Measurements from ENCODE around the gene PCDHGB4.

DNA sequence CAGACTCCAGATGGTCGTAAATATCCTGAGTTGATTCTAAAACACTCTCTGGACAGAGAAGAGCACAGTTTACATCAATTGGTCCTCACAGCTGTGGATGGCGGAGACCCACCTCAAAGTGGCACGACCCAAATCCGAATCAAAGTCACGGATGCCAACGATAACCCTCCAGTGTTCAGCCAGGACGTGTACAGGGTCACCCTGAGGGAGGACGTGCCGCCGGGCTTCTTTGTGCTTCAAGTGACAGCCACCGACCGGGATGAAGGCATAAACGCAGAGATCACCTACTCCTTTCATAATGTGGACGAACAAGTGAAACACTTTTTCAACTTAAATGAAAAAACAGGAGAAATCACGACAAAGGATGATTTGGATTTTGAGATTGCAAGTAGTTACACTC, 26.8 kb upstream of the PCDHGB4 start:
- TF ChIP-seq, protein P1, sequence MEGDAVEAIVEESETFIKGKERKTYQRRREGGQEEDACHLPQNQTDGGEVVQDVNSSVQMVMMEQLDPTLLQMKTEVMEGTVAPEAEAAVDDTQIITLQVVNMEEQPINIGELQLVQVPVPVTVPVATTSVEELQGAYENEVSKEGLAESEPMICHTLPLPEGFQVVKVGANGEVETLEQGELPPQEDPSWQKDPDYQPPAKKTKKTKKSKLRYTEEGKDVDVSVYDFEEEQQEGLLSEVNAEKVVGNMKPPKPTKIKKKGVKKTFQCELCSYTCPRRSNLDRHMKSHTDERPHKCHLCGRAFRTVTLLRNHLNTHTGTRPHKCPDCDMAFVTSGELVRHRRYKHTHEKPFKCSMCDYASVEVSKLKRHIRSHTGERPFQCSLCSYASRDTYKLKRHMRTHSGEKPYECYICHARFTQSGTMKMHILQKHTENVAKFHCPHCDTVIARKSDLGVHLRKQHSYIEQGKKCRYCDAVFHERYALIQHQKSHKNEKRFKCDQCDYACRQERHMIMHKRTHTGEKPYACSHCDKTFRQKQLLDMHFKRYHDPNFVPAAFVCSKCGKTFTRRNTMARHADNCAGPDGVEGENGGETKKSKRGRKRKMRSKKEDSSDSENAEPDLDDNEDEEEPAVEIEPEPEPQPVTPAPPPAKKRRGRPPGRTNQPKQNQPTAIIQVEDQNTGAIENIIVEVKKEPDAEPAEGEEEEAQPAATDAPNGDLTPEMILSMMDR (IDR thresholded peaks at IDR 0.05; ENCODE audit: low read depth, low read length, poor library complexity, severe bottlenecking): no peak
- no peak for TF ChIP-seq EZH2phosphoT487 (IDR thresholded peaks at IDR 0.05; ENCODE audit: borderline replicate concordance, low read length)

All from DOHH2 (cell line).